ENCODE measurements around the gene CHRNB4. TPM values are rescaled to one million over a fixed set of nuclear protein-coding genes. Genes with fewer than 3 reads are reported as not detected.
A peak's percentile ranks its signal among the peaks of the same experiment; 100 is the strongest.

The CHRNB4 gene
- polyA plus RNA-seq (2011; rRNA removed): 2.4 and 3.2 TPM in 2 replicates
- polyA plus RNA-seq (2012; cell fraction: cytosol; rRNA removed): 0.73 TPM in 2 replicates
- polyA plus RNA-seq (2012; cell fraction: nucleus; rRNA removed): 0.51 and 0.58 TPM in 2 replicates
- polyA plus RNA-seq (2017; fragmentation: RNase III; extraction: RNeasy Plus Mini Kit Qiagen cat#74134 plus additional on column Dnase treatment): 0.45 to 0.69 TPM (median 0.53 TPM) in 3 replicates
- 1.8 and 3.2 TPM in 2 replicates for polyA minus RNA-seq (2011; rRNA and poly(A)+ RNA removed)

GRCh38 chr15:78641102-78641748, at the start of gene CHRNB4:
Gene CHRNB4, minus strand, starts transcription at chr15:78641210. Its CDS starts 77 bp downstream, at chr15:78641133.
- Histone ChIP-seq H3K4me1 (0 out of 3 replicates have a peak, but pooled peaks cover 3% of the 10 kb centered on the region), H3K27ac (peak within 1 kb of the TSS; percentile 66 to 85; a peak in 5 of 6 replicates), H3K4me3 (peak within 1 kb of the TSS; percentile 58), H3K4me2 (peak within 1 kb of the TSS; percentile 85), H3K9me3 (no peaks in the 10 kb centered on the region)
- CTCF ChIA-PET: interaction anchor here (1.9 to 15.4 kb wide), 4 partner anchors 10 to 110 kb away, joined by 10 to 224 read pairs (median 96); partner anchors contain the start of gene CHRNA3
- no peak for FAIRE-seq
- TF ChIP-seq HOXA7 (CRISPR knock-in tag; IDR thresholded peaks at IDR 0.05) (no peak), HOXB5 (CRISPR knock-in tag; IDR thresholded peaks at IDR 0.05) (no peak), BHLHE40 (IDR thresholded peaks at IDR 0.05; ENCODE audit: low read depth, low read length) (no peak), MAX (IDR thresholded peaks at IDR 0.05) (peak; percentile 64), E2F6 (IDR thresholded peaks at IDR 0.05; ENCODE audit: borderline replicate concordance, low read depth) (peak; percentile 78)
- peak in 1 of 2 experiments; percentile 49 for DNase-seq (ENCODE audit: low read depth in 1 of 2, low spot score in 1 of 2)
- WGBS (ENCODE audit: missing lambda C conversion rate): 33% methylated on average over 36 of the region's 47 CpGs
- POLR2A ChIA-PET: no interaction called here
- peak; percentile 69 to 84 for ATAC-seq

- no peaks in the 10 kb centered on the region for H3K9me3 ChIP-seq
- H3K4me3 ChIP-seq: no peak overlapping the region
- H3K4me2 ChIP-seq: no peak overlapping the region
- H3K27ac ChIP-seq: no peak overlapping the region
- ATAC-seq: no peak
- CTCF ChIA-PET: interaction anchor here (1.2 to 11.4 kb wide), 6 partner anchors 14 to 71 kb away, joined by 3 to 87 read pairs (median 4); no protein-coding TSS in a partner anchor
- TF ChIP-seq HMGXB4 (CRISPR knock-in tag; IDR thresholded peaks at IDR 0.05; ENCODE audit: borderline replicate concordance) (no peak), FOSL2 (IDR thresholded peaks at IDR 0.05) (no peak), FOSL2 (CRISPR knock-in tag; IDR thresholded peaks at IDR 0.05) (no peak), CBX8 (IDR thresholded peaks at IDR 0.05) (no peak), ATOH8 (CRISPR knock-in tag; IDR thresholded peaks at IDR 0.05; ENCODE audit: low read depth) (no peak)
- no peaks in the 10 kb centered on the region for H3K4me1 ChIP-seq
- FAIRE-seq: no peak
- POLR2A ChIA-PET: no interaction called here
- no peak for DNase-seq (ENCODE audit: low read depth in 1 of 2, low spot score in 1 of 2)
Measured at GRCh38 chr15:78689626-78690025, 48.6 kb upstream of the CHRNB4 start.

- no peak overlapping the region for H3K27ac ChIP-seq
- ATAC-seq: no peak
- no peak for DNase-seq (ENCODE audit: low read depth in 1 of 2, low spot score in 1 of 2)
- FAIRE-seq: no peak
- POLR2A ChIA-PET: no interaction called here
- no peaks in the 10 kb centered on the region for H3K9me3 ChIP-seq
- no peaks in the 10 kb centered on the region for H3K4me1 ChIP-seq
- CTCF ChIA-PET: interaction anchor here (1.2 to 6.9 kb wide), 6 partner anchors 23 to 68 kb away, joined by 3 to 31 read pairs (median 4); no protein-coding TSS in a partner anchor
- no peak overlapping the region for H3K4me3 ChIP-seq
- 79% methylated on average over 8 of the region's 8 CpGs for WGBS (ENCODE audit: missing lambda C conversion rate)
- no peak overlapping the region for H3K4me2 ChIP-seq
- no peak for TF ChIP-seq NFE2L2 (conservative IDR thresholded peaks at IDR 0.05; ENCODE audit: low read length)
- no peak for TF ChIP-seq FOSL2 (IDR thresholded peaks at IDR 0.05)
- no peak for TF ChIP-seq FOSL2 (CRISPR knock-in tag; IDR thresholded peaks at IDR 0.05)
- TF ChIP-seq ZSCAN20 (CRISPR knock-in tag; IDR thresholded peaks at IDR 0.05): no peak
- no peak for TF ChIP-seq POLR2A (IDR thresholded peaks at IDR 0.05; ENCODE audit: low read length)
- TF ChIP-seq EP300 (IDR thresholded peaks at IDR 0.05): no peak
- TF ChIP-seq MAX (IDR thresholded peaks at IDR 0.05): no peak
- TF ChIP-seq CBX8 (IDR thresholded peaks at IDR 0.05): no peak
- TF ChIP-seq NPAS2 (CRISPR knock-in tag; IDR thresholded peaks at IDR 0.05; ENCODE audit: borderline replicate concordance): no peak
- TF ChIP-seq HES2 (IDR thresholded peaks at IDR 0.05): no peak
- no peak for TF ChIP-seq CTCF (IDR thresholded peaks at IDR 0.05)
- no peak for TF ChIP-seq ELK1 (IDR thresholded peaks at IDR 0.05; ENCODE audit: low read depth, low read length)
- no peak for TF ChIP-seq REST (IDR thresholded peaks at IDR 0.05)
Measured at GRCh38 chr15:78685925-78686324, 44.9 kb upstream of the CHRNB4 start.
